ENCODE measurements around the gene SLC39A9.
"Not testable (repeated sequence)": the region's sequence is repeated elsewhere in the genome, so short reads cannot be mapped to it uniquely, and the experiment has no call there.

SLC39A9 gene

GRCh38 chr14:69428289-69428998 is 30.0 kb downstream of the SLC39A9 start:
- peak; percentile 72 for DNase-seq

GRCh38 chr14:69429643-69430042 is 31.2 kb downstream of the SLC39A9 start:
- no peak for DNase-seq

DNA sequence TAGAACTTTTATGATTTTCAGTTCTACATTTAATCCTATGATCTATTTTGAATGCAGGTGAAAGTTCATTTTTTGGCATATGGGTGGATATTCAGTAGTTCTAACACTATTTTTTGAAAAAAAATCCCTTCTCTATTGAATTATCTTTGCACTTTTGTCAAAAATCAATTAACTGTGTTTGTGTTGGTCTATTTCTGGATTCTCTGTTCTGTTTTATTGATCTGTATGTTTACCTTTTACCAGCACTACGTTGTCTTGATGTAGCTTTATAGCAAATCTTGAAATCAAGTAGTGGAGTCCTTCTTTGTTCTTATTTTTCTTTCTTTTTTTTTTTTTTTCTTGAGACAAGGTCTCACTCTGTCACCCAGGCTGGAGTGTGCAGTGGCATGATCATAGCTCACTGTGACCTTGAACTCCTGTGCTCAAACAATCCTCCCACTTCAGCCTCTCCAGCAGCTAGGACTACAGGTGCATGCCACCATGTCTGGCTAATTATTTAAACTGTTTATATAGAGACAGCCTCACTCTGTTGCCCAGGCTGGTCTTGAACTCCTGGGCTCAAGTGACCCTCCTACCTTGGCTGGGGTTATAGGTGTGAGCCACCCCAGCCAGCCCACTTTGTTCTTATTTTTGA is 31.9 kb downstream of the SLC39A9 start:
- DNase-seq, result no peak

DNA sequence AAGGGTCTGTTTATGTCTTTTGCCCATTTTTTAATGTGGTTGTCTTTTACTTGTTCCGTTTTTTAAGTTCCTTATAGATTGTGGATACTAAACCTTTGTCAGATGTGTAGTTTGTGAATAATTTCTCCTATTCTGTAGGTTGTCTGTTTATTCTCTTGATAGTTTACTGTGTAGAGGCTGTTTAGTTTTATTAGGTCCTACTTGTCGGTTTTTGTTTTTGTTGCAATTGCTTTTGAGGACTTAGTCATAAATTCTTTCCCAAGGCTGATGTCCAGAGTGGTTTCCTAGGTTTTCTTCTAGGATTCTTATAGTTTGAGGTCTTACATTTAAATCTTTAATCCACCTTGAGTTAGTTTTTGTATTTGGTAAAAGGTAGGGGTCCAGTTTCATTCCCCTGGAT is 33.9 kb downstream of the SLC39A9 start:
- DNase-seq, result no peak

- peak; percentile 20 for DNase-seq
These were observed 41.2 kb downstream of the SLC39A9 start for GRCh38 chr14:69439521-69440270.

DNA sequence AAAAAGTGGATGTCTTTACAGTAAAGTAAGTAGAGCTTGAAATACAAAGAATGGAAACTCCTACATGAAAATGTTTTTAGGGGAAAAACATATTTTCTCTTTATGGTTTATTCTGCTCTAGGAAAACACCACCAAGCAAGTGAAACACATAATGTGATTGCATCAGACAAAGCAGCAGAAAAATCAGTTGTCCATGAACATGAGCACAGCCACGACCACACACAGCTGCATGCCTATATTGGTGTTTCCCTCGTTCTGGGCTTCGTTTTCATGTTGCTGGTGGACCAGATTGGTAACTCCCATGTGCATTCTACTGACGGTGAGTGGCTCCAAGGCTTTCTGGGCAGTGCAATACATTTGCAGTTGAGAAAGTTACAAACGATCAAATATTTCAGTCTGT is 43.5 kb downstream of the SLC39A9 start:
- DNase-seq, result peak; percentile 5

DNA sequence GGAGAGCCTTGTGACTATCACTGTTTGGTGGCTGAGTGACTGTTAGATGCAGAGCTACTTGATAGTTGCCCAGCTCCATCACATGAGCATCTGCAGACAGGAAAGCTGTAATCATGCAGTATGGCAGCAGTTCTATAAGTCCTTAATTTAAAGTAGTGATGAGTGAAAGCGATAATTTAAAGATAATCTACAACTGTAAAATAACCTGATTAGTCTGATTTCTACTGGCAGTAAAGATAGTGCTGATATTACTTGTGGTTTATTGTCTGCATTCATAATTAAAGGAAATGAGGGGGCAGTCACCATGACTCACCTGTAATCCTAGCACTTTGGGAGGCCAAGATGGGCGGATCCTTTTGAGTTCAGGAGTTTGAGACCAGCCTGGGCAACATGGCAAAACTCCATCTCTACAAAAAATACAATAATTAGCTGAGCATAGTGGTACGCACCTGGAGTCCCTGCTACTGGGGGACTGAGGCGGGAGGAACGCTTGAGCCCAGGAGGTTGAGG is 44.9 kb downstream of the SLC39A9 start:
- no peak for DNase-seq

DNA sequence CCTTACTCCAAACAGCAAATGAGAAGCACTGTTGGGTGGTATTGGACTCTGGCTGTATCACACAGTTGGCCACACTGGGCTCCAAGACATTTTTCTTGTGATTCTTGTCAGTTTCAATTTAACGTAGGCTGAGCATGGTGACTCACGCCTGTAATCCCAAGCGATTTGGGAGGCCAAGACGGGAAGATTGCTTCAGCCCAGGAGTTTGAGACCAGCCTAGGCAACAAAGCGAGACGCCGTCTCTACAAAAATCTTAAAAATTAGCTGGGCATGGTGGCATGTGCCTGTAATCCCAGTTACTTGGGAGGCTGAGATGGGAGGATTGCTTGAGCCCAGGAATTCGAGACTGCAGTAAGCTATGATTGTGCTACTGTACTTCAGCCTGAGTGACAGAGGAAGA is 50.7 kb downstream of the SLC39A9 start:
- DNase-seq, result no peak

DNA sequence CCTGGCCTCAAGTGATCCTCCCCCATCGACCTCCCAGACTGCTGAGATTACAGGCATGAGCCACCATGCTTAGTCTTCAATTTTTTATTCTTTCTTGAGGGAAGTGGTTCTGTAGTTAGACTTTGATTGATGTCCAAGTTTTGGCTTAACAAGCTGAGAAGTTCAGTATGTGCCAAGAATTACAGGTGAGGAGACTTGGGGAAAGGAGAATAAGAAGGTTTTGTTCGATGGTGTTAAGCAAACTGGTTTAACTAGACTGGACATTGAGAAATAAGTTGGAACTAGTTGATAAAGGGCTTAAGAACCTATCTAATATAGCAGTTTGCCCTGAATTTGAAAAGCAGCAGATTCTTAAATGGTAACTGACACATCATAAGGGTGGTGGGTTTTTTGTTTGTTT is 53.4 kb downstream of the SLC39A9 start:
- DNase-seq, result no peak

DNA sequence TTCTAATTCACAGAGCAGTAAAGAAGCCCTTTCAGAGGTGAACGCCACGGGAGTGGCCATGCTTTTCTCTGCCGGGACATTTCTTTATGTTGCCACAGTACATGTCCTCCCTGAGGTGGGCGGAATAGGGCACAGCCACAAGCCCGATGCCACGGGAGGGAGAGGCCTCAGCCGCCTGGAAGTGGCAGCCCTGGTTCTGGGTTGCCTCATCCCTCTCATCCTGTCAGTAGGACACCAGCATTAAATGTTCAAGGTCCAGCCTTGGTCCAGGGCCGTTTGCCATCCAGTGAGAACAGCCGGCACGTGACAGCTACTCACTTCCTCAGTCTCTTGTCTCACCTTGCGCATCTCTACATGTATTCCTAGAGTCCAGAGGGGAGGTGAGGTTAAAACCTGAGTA is 59.9 kb downstream of the SLC39A9 start:
- DNase-seq, result no peak

GRCh38 chr14:69459122-69459521 is 60.6 kb downstream of the SLC39A9 start:
- no peak for DNase-seq

GRCh38 chr14:69460093-69460701 is 61.7 kb downstream of the SLC39A9 start:
- peak; percentile 91 for DNase-seq

GRCh38 chr14:69464379-69464778 is 65.9 kb downstream of the SLC39A9 start:
- no peak for DNase-seq

- DNase-seq, result no peak
These were observed 66.3 kb downstream of the SLC39A9 start for GRCh38 chr14:69464829-69465228.

- DNase-seq, result peak; percentile 18
These were observed 70.5 kb downstream of the SLC39A9 start for GRCh38 chr14:69468949-69469348.

DNA sequence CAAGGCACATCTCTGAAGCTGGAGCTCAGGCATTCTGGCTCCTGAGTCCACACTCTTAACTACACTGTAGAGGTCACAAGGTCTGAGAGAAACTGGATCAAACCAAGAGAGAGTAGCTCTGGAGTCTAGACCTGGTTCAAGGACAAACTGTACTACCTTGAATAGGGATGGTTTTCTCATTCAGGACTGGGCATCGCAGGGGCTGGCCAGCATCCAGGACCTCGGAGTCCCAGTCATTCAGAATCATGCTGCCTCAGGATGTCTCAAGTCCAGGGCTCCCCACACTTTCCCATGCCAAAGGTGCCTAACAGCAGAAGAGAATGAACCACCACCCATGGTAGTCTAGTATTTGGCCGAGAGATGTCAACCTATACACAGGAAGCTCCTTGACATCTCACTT is 72.9 kb downstream of the SLC39A9 start:
- DNase-seq, result no peak

DNA sequence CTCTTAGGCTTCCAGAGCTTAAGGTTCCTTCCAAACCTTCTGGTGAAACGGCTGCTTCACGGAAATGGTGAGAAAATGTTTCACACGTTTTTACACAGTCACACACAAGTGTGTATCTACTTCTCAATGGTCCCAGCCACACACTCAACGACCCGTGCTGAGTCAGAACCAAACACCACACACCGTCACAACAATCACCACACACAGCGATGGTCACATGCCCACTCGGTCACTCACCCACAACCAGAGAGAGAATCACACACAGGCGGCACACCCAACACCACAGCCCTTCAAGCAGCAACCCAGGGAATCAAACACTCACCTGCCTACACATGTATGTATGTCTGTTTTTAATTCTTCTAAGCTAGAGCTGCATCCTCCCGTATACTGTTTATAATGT is 73.4 kb downstream of the SLC39A9 start:
- DNase-seq, result no peak

DNA sequence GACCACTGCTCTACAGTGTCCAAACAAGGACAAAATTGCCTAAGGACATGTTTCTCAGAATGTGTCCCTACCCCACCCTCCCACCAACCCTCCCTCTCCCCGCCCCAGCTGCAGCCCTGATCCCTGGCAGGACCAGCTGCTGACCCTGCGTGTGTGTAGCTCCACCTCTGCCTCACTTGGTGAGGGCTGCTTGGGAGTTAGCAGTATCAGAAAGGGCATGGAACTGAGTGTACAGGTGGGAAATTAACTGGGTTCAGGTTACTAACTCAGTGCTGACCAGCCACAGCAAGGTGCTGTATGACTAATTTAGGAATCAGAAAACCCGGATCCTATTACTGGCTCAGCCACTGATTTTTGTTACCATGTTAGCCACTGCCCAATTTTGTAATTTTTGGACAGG is 74.8 kb downstream of the SLC39A9 start:
- DNase-seq, result no peak

GRCh38 chr14:69473946-69474345 is 75.5 kb downstream of the SLC39A9 start:
- DNase-seq, result peak; percentile 11

GRCh38 chr14:69475194-69475818 is 76.8 kb downstream of the SLC39A9 start:
- DNase-seq, result peak; percentile 46

- not testable (repeated sequence) for DNase-seq
These were observed 78.4 kb downstream of the SLC39A9 start for GRCh38 chr14:69476824-69477450.

- not testable (repeated sequence) for DNase-seq
These were observed 79.6 kb downstream of the SLC39A9 start for GRCh38 chr14:69478055-69478454.

Data from suppressor macrophage treated with lipopolysaccharide for 4 hours (primary cell).